SK-N-SH treated with all-trans-retinoic acid at 6 μM for 48 hours (cell line): ENCODE data around the gene MED26.

Experiments used
- PATZ1 ChIP-seq: fragments of 250-450 bp; sonication (Bioruptor Pico); IDR thresholded peaks from 2 replicates; pipeline ENCODE4 v1.8.0; 2020; ENCODE audit warnings: mild to moderate bottlenecking, moderate library complexity, borderline replicate concordance
- POU6F1 ChIP-seq: fragments of 250-450 bp; sonication (Bioruptor Pico); IDR thresholded peaks from 2 replicates; pipeline ENCODE4 v1.8.0; 2021; ENCODE audit warnings: low read depth, mild to moderate bottlenecking, moderate library complexity, borderline replicate concordance
- PPARA ChIP-seq: fragments of 250-450 bp; sonication (Bioruptor Pico); IDR thresholded peaks from 2 replicates; pipeline ENCODE4 v1.5.0; 2020; ENCODE audit warnings: mild to moderate bottlenecking, borderline replicate concordance
- RARB ChIP-seq: fragments of 250-450 bp; sonication (Bioruptor Pico); IDR thresholded peaks from 2 replicates; pipeline ENCODE4 v1.8.0; 2021; ENCODE audit warnings: mild to moderate bottlenecking, moderate library complexity
- ZNF565 ChIP-seq: fragments of 450-650 bp; formaldehyde crosslinking; conservative IDR thresholded peaks from 2 replicates; pipeline ENCODE4 v1.5.0; 2020; ENCODE audit warnings: low read depth, mild to moderate bottlenecking, moderate library complexity

- TF ChIP-seq PPARA (no peak), POU6F1 (no peak), RARB (no peak), ZNF565 (CRISPR knock-in tag) (no peak), PATZ1 (CRISPR knock-in tag) (no peak)
Measured at GRCh38 chr19:16626796-16627192, 1.2 kb downstream of the MED26 start.
